ENCODE data around the gene PTPA.

PTPA gene

GRCh38 chr9:129173296-129174101 lies 62.3 kb downstream of the PTPA start:
- DNase-seq (ENCODE audit: low spot score), result no peak
- no peak for TF ChIP-seq CTCF (IDR thresholded peaks at IDR 0.05; ENCODE audit: extremely low read depth, missing control alignments)

- TF ChIP-seq CTCF (IDR thresholded peaks at IDR 0.05; ENCODE audit: extremely low read depth, missing control alignments), result peak; percentile 99
- DNase-seq (ENCODE audit: low spot score), result peak; percentile 90
Observed at GRCh38 chr9:129174102-129174723, 63.0 kb downstream of the PTPA start.

- no peak for TF ChIP-seq CTCF (IDR thresholded peaks at IDR 0.05; ENCODE audit: extremely low read depth, missing control alignments)
- peak; percentile 63 for DNase-seq (ENCODE audit: low spot score)
Observed at GRCh38 chr9:129174724-129175514, 63.7 kb downstream of the PTPA start.

- TF ChIP-seq CTCF (IDR thresholded peaks at IDR 0.05; ENCODE audit: extremely low read depth, missing control alignments), result no peak
- no peak for DNase-seq (ENCODE audit: low spot score)
Observed at GRCh38 chr9:129175515-129175824, 64.3 kb downstream of the PTPA start.

- TF ChIP-seq CTCF (IDR thresholded peaks at IDR 0.05; ENCODE audit: extremely low read depth, missing control alignments), result no peak
Observed at GRCh38 chr9:129175825-129176633, 64.8 kb downstream of the PTPA start.

GRCh38 chr9:129176701-129177442 lies 65.7 kb downstream of the PTPA start:
- TF ChIP-seq CTCF (IDR thresholded peaks at IDR 0.05; ENCODE audit: extremely low read depth, missing control alignments), result no peak
- peak; percentile 55 for DNase-seq (ENCODE audit: low spot score)

More at GRCh38 chr9:129175825-129176633, 64.8 kb downstream of the PTPA start:
- DNase-seq (ENCODE audit: low spot score), result peak; percentile 88
